ENCODE data around the gene SBK2. TPM values are rescaled to one million over a fixed set of nuclear protein-coding genes. Genes with fewer than 3 reads are reported as not detected.

Gene SBK2
- total and polyA plus RNA-seq, 12 donors = 0.39 to 14.1 (median 2.0) TPM

- intact Hi-C loops (cut with DNase I) = no loop called here
- no peak overlapping the region for H3K27ac ChIP-seq
- peaks cover 0 to 26% (median 10%) of the 10 kb centered on the region in 9 donors for H3K36me3 ChIP-seq
- H3K27me3 ChIP-seq = no peaks in the 10 kb centered on the region
- DNase-seq (peak in 1 of 2 donors; percentile 11), ATAC-seq (no peak)
- H3K4me1 ChIP-seq = peaks cover 15 to 62% (median 42%) of the 10 kb centered on the region in 9 donors
- no peaks in the 10 kb centered on the region for H3K9me3 ChIP-seq
- TF ChIP-seq CTCF (IDR thresholded peaks at IDR 0.05) = no peak
- WGBS, 2 donors = 95 to 97% methylated on average over 52 of the region's 52 CpGs
- no peak overlapping the region for H3K4me3 ChIP-seq
Measured at GRCh38 chr19:55481148-55481793, 55.7 kb downstream of the SBK2 start.

- 66 to 74% methylated on average over 15 of the region's 15 CpGs for WGBS, 2 donors
- no peak for TF ChIP-seq CTCF (IDR thresholded peaks at IDR 0.05)
- Histone ChIP-seq H3K9me3 (no peaks in the 10 kb centered on the region), H3K4me3 (no peak overlapping the region), H3K27me3 (no peaks in the 10 kb centered on the region), H3K27ac (peak overlapping the region in 1 of 10 donors; percentile 16), H3K36me3 (peaks cover 0 to 26% (median 10%) of the 10 kb centered on the region in 9 donors), H3K4me1 (peaks cover 11 to 56% (median 32%) of the 10 kb centered on the region in 9 donors)
- DNase-seq (no peak), ATAC-seq (no peak)
- intact Hi-C loops (cut with DNase I) = no loop called here
Measured at GRCh38 chr19:55479451-55480230, 57.3 kb downstream of the SBK2 start.

GRCh38 chr19:55479045-55479444, 57.9 kb downstream of the SBK2 start:
- Histone ChIP-seq H3K27me3 (no peaks in the 10 kb centered on the region), H3K4me3 (no peak overlapping the region), H3K9me3 (no peaks in the 10 kb centered on the region), H3K4me1 (peaks cover 5 to 50% (median 26%) of the 10 kb centered on the region in 9 donors), H3K27ac (peak overlapping the region in 1 of 10 donors; percentile 16), H3K36me3 (peaks cover 0 to 26% (median 10%) of the 10 kb centered on the region in 9 donors)
- no peak for TF ChIP-seq CTCF (IDR thresholded peaks at IDR 0.05)
- intact Hi-C loops (cut with DNase I) = no loop called here
- WGBS, 2 donors = 79 to 81% methylated on average over 17 of the region's 17 CpGs
- DNase-seq (no peak), ATAC-seq (no peak)

Other genes with a start within 250 kb of the SBK2 start
- 1 to 10 TPM in 3 of 10 donors, under 1 TPM in 4, not detected in 3; 0.41 to 6.5 (median 0.75) TPM for gene TMEM150B, start 211.8 kb downstream of the SBK2 start, total RNA-seq
- gene TMEM150B, start 211.8 kb downstream of the SBK2 start, polyA plus RNA-seq = under 1 TPM in 1 of 2 donors, not detected in 1; 0.38 TPM
- 1 to 10 TPM; 4.0 to 9.2 (median 6.9) TPM for gene KMT5C, start 197.3 kb downstream of the SBK2 start, total RNA-seq
- 10 to 100 TPM in 1 of 2 donors, 1 to 10 TPM in 1; 4.7 to 12.4 TPM for gene KMT5C, start 197.3 kb downstream of the SBK2 start, polyA plus RNA-seq
- gene COX6B2, start 182.4 kb downstream of the SBK2 start, total RNA-seq = not detected
- not detected for gene COX6B2, start 182.4 kb downstream of the SBK2 start, polyA plus RNA-seq
- not detected for gene GARIN5B, start 173.9 kb downstream of the SBK2 start, total RNA-seq
- not detected for gene GARIN5B, start 173.9 kb downstream of the SBK2 start, polyA plus RNA-seq
- not detected for gene IL11, start 166.7 kb downstream of the SBK2 start, total RNA-seq
- gene IL11, start 166.7 kb downstream of the SBK2 start, polyA plus RNA-seq = under 1 TPM; 0.30 to 0.37 TPM
- not detected for gene TMEM190, start 160.3 kb downstream of the SBK2 start, total RNA-seq
- gene TMEM190, start 160.3 kb downstream of the SBK2 start, polyA plus RNA-seq = not detected
- 1 to 10 TPM in 2 of 10 donors, under 1 TPM in 6, not detected in 2; 0.25 to 1.3 (median 0.49) TPM for gene TMEM238, start 152.8 kb downstream of the SBK2 start, total RNA-seq
- under 1 TPM in 1 of 2 donors, not detected in 1; 0.06 TPM for gene TMEM238, start 152.8 kb downstream of the SBK2 start, polyA plus RNA-seq
- 1,000 to 10,000 TPM in 1 of 10 donors, 100 to 1,000 TPM in 9; 473 to 1,031 (median 577) TPM for gene RPL28, start 151.2 kb downstream of the SBK2 start, total RNA-seq
- 1,000 to 10,000 TPM in 1 of 2 donors, 100 to 1,000 TPM in 1; 776 to 1,617 TPM for gene RPL28, start 151.2 kb downstream of the SBK2 start, polyA plus RNA-seq
- gene UBE2S, start 129.3 kb downstream of the SBK2 start, total RNA-seq = 10 to 100 TPM; 25.0 to 42.1 (median 30.7) TPM
- 10 to 100 TPM in 1 of 2 donors, 1 to 10 TPM in 1; 8.0 to 25.5 TPM for gene UBE2S, start 129.3 kb downstream of the SBK2 start, polyA plus RNA-seq
- gene SHISA7, start 93.8 kb downstream of the SBK2 start, total RNA-seq = not detected
- gene SHISA7, start 93.8 kb downstream of the SBK2 start, polyA plus RNA-seq = under 1 TPM in 1 of 2 donors, not detected in 1; under 0.01 TPM
- gene ISOC2, start 75.5 kb downstream of the SBK2 start, total RNA-seq = 10 to 100 TPM; 42.5 to 69.8 (median 48.3) TPM
- 100 to 1,000 TPM in 1 of 2 donors, 10 to 100 TPM in 1; 88.7 to 117 TPM for gene ISOC2, start 75.5 kb downstream of the SBK2 start, polyA plus RNA-seq
- not detected for gene C19orf85, start 72.4 kb downstream of the SBK2 start, total RNA-seq
- not detected for gene C19orf85, start 72.4 kb downstream of the SBK2 start, polyA plus RNA-seq
- gene ZNF628, start 60.5 kb downstream of the SBK2 start, total RNA-seq = 1 to 10 TPM; 2.5 to 7.8 (median 4.3) TPM
- gene ZNF628, start 60.5 kb downstream of the SBK2 start, polyA plus RNA-seq = 1 to 10 TPM; 4.9 to 7.5 TPM
- gene NAT14, start 51.9 kb downstream of the SBK2 start, total RNA-seq = 1 to 10 TPM; 5.8 to 9.9 (median 6.8) TPM
- 10 to 100 TPM in 1 of 2 donors, 1 to 10 TPM in 1; 9.0 to 16.4 TPM for gene NAT14, start 51.9 kb downstream of the SBK2 start, polyA plus RNA-seq
- gene SSC5D, start 48.7 kb downstream of the SBK2 start, total RNA-seq = 1 to 10 TPM; 2.0 to 6.5 (median 4.0) TPM
- gene SSC5D, start 48.7 kb downstream of the SBK2 start, polyA plus RNA-seq = 1 to 10 TPM in 1 of 2 donors, under 1 TPM in 1; 0.72 to 2.8 TPM
- 10 to 100 TPM in 4 of 10 donors, 1 to 10 TPM in 6; 2.0 to 33.3 (median 7.3) TPM for gene SBK3, start 8.4 kb upstream of the SBK2 start, total RNA-seq
- gene SBK3, start 8.4 kb upstream of the SBK2 start, polyA plus RNA-seq = 10 to 100 TPM in 1 of 2 donors, 1 to 10 TPM in 1; 3.2 to 11.3 TPM
- gene ZNF579, start 43.7 kb upstream of the SBK2 start, total RNA-seq = 10 to 100 TPM in 4 of 10 donors, 1 to 10 TPM in 6; 7.1 to 16.9 (median 9.6) TPM
- 10 to 100 TPM; 13.1 to 23.8 TPM for gene ZNF579, start 43.7 kb upstream of the SBK2 start, polyA plus RNA-seq
- gene FIZ1, start 62.4 kb upstream of the SBK2 start, total RNA-seq = 10 to 100 TPM; 11.6 to 18.8 (median 13.5) TPM
- gene FIZ1, start 62.4 kb upstream of the SBK2 start, polyA plus RNA-seq = 10 to 100 TPM in 1 of 2 donors, 1 to 10 TPM in 1; 9.3 to 16.5 TPM
- gene ZNF524, start 63.2 kb upstream of the SBK2 start, total RNA-seq = 10 to 100 TPM in 8 of 10 donors, 1 to 10 TPM in 2; 7.9 to 22.0 (median 12.9) TPM
- gene ZNF524, start 63.2 kb upstream of the SBK2 start, polyA plus RNA-seq = 10 to 100 TPM; 34.9 to 39.4 TPM
- 10 to 100 TPM; 11.8 to 20.0 (median 13.5) TPM for gene ZNF865, start 68.5 kb upstream of the SBK2 start, total RNA-seq
- 10 to 100 TPM; 13.9 to 26.5 TPM for gene ZNF865, start 68.5 kb upstream of the SBK2 start, polyA plus RNA-seq
- 10 to 100 TPM in 8 of 10 donors, 1 to 10 TPM in 2; 8.9 to 16.4 (median 12.2) TPM for gene ZNF784, start 87.4 kb upstream of the SBK2 start, total RNA-seq
- gene ZNF784, start 87.4 kb upstream of the SBK2 start, polyA plus RNA-seq = 1 to 10 TPM; 6.4 to 9.9 TPM
- 10 to 100 TPM; 16.6 to 24.9 (median 21.1) TPM for gene ZNF580, start 103.9 kb upstream of the SBK2 start, total RNA-seq
- 10 to 100 TPM; 16.5 to 29.9 TPM for gene ZNF580, start 103.9 kb upstream of the SBK2 start, polyA plus RNA-seq
- gene ZNF581, start 106.5 kb upstream of the SBK2 start, total RNA-seq = 10 to 100 TPM in 1 of 10 donors, 1 to 10 TPM in 9; 4.0 to 15.6 (median 6.5) TPM
- 10 to 100 TPM in 1 of 2 donors, 1 to 10 TPM in 1; 5.6 to 10.8 TPM for gene ZNF581, start 106.5 kb upstream of the SBK2 start, polyA plus RNA-seq
- 10 to 100 TPM; 12.1 to 20.0 (median 13.3) TPM for gene CCDC106, start 111.1 kb upstream of the SBK2 start, total RNA-seq
- gene CCDC106, start 111.1 kb upstream of the SBK2 start, polyA plus RNA-seq = 10 to 100 TPM; 15.3 to 29.6 TPM
- gene U2AF2, start 117.9 kb upstream of the SBK2 start, total RNA-seq = 100 to 1,000 TPM in 1 of 10 donors, 10 to 100 TPM in 9; 64.1 to 100 (median 72.9) TPM
- gene U2AF2, start 117.9 kb upstream of the SBK2 start, polyA plus RNA-seq = 10 to 100 TPM; 75.5 to 90.2 TPM
- gene EPN1, start 138.1 kb upstream of the SBK2 start, total RNA-seq = 100 to 1,000 TPM; 127 to 305 (median 140) TPM
- gene EPN1, start 138.1 kb upstream of the SBK2 start, polyA plus RNA-seq = 100 to 1,000 TPM; 134 to 140 TPM
- gene NLRP9, start 201.3 kb upstream of the SBK2 start, total RNA-seq = not detected
- gene NLRP9, start 201.3 kb upstream of the SBK2 start, polyA plus RNA-seq = not detected
- gene RFPL4A, start 222.0 kb upstream of the SBK2 start, total RNA-seq = under 1 TPM in 1 of 10 donors, not detected in 9; 0.30 TPM
- not detected for gene RFPL4A, start 222.0 kb upstream of the SBK2 start, polyA plus RNA-seq
- not detected for gene RFPL4AL1, start 232.0 kb upstream of the SBK2 start, total RNA-seq
- gene RFPL4AL1, start 232.0 kb upstream of the SBK2 start, polyA plus RNA-seq = not detected